ENCODE results near the gene PLXND1. TPM values are rescaled to one million over a fixed set of nuclear protein-coding genes. Genes with fewer than 3 reads are reported as not detected.

The PLXND1 gene
- total RNA-seq, 1 experiment from 2014 or later: 47.3 TPM

DNA sequence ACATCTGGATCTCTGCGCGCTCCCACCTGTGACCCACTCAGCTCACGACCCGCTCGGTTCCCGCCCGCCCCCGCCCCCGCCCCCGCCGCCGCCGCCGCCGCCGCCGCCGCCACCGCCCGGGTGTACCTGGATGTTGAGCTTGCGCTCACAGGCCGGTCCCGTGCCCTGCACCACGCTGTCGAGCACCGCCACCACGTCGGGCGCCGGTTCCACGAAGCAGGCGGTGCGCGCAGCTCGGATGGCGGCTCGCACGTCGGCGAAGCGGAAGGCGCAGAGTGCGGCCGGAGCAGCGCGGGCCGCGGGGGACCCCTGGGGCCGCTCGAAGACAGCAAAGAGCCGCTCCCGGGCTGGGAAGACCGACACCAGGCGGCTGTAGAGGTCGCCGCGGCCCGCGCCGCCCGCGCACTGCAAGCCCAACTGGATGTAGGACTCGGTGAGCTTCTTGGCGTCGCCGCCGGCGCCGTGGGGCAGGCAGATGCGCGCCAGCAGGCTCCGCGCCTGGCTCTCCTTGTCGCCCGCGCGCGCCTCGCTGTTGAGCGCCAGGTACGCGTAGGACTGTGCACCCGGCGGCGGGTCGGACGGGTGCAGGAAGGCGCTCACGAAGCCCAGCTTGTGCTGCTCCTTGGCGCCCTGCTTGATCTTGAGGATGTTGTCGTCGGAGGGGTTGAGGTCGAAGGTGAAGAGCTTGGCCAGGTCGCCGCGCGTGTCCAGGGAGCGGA, 1.1 kb downstream of the PLXND1 start:
- RAD21 ChIA-PET (ENCODE audit: low non-redundant PET in 1 of 2, low total read pairs in 2 of 2, uncharacterized antibody in 2 of 2, unreplicated experiment in 2 of 2): no interaction called here
- peak overlapping the region; percentile 68 for H3K9ac ChIP-seq (ENCODE audit: low read length)

More for the DNA sequence above, 1.1 kb downstream of the PLXND1 start:
- POLR2A ChIA-PET: no interaction called here
- Histone ChIP-seq H3K9me2 (ENCODE audit: insufficient read depth) (no peaks in the 10 kb centered on the region), H3K4me2 (ENCODE audit: low read length) (peak overlapping the region; percentile 93), H3K4me3 (replicated peaks in 1 of 2; ENCODE audit: low read depth in 1 of 2, low read length in 2 of 2) (peak overlapping the region; percentile 43 to 70), H3K4me1 (ENCODE audit: control insufficient read depth in 1 of 2, insufficient read depth in 2 of 2, low read length in 2 of 2) (peaks cover 15 to 50% of the 10 kb centered on the region in 2 experiments), H2AFZ (ENCODE audit: low read depth, low read length, poor library complexity, severe bottlenecking) (no peak overlapping the region), H3K9me3 (ENCODE audit: control insufficient read depth in 1 of 2, insufficient read depth in 1 of 2, low read depth in 1 of 2, low read length in 2 of 2) (no peaks in the 10 kb centered on the region), H3K27ac (ENCODE audit: low read depth, low read length) (peak overlapping the region; percentile 72; the same call in 1 of the 2 replicates), H3K27me3 (ENCODE audit: insufficient read depth, low read length) (no peaks in the 10 kb centered on the region), H3K36me3 (ENCODE audit: control insufficient read depth in 1 of 2, insufficient read depth in 2 of 2, low read length in 2 of 2) (no peaks in the 10 kb centered on the region), H3K79me2 (ENCODE audit: insufficient read depth, low read length) (peaks cover 36% of the 10 kb centered on the region), H4K20me1 (ENCODE audit: insufficient read depth) (no peaks in the 10 kb centered on the region)
- no TSS peak for BruUV-seq (replicated peaks)
- TF ChIP-seq TCF7L2 (IDR thresholded peaks at IDR 0.05; ENCODE audit: borderline replicate concordance, extremely low read depth, insufficient read depth, insufficient read length) (no peak), YY1 (IDR thresholded peaks at IDR 0.05; ENCODE audit: extremely low read depth, insufficient replicate concordance, low read depth, low read length) (no peak), FOSL1 (IDR thresholded peaks at IDR 0.05; ENCODE audit: low read depth) (no peak), EGR1 (IDR thresholded peaks at IDR 0.05; ENCODE audit: low read depth) (no peak), ZFX (IDR thresholded peaks at IDR 0.05) (no peak), SRF (IDR thresholded peaks at IDR 0.05; ENCODE audit: low read depth) (no peak), ELF1 (IDR thresholded peaks at IDR 0.05; ENCODE audit: borderline replicate concordance, low read depth) (no peak), CEBPB (IDR thresholded peaks at IDR 0.05; ENCODE audit: low read depth) (no peak), ZNF274 (IDR thresholded peaks at IDR 0.05; ENCODE audit: low read depth, low read length) (no peak), EZH2phosphoT487 (IDR thresholded peaks at IDR 0.05; ENCODE audit: borderline replicate concordance) (no peak), RAD21 (IDR thresholded peaks at IDR 0.05; ENCODE audit: low read depth) (no peak), POLR2AphosphoS5 (IDR thresholded peaks at IDR 0.05; ENCODE audit: low read depth, low read length) (no peak), CBX3 (IDR thresholded peaks at IDR 0.05; ENCODE audit: low read depth) (no peak)
- TF ChIP-seq, protein P1, sequence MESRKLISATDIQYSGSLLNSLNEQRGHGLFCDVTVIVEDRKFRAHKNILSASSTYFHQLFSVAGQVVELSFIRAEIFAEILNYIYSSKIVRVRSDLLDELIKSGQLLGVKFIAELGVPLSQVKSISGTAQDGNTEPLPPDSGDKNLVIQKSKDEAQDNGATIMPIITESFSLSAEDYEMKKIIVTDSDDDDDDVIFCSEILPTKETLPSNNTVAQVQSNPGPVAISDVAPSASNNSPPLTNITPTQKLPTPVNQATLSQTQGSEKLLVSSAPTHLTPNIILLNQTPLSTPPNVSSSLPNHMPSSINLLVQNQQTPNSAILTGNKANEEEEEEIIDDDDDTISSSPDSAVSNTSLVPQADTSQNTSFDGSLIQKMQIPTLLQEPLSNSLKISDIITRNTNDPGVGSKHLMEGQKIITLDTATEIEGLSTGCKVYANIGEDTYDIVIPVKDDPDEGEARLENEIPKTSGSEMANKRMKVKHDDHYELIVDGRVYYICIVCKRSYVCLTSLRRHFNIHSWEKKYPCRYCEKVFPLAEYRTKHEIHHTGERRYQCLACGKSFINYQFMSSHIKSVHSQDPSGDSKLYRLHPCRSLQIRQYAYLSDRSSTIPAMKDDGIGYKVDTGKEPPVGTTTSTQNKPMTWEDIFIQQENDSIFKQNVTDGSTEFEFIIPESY (IDR thresholded peaks at IDR 0.05; ENCODE audit: extremely low read depth, insufficient replicate concordance, low read length): no peak
- TF ChIP-seq, protein P2, sequence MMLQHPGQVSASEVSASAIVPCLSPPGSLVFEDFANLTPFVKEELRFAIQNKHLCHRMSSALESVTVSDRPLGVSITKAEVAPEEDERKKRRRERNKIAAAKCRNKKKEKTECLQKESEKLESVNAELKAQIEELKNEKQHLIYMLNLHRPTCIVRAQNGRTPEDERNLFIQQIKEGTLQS (IDR thresholded peaks at IDR 0.05): no peak
- TF ChIP-seq, protein P3, sequence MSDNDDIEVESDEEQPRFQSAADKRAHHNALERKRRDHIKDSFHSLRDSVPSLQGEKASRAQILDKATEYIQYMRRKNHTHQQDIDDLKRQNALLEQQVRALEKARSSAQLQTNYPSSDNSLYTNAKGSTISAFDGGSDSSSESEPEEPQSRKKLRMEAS (IDR thresholded peaks at IDR 0.05): no peak
- DNase-seq (ENCODE audit: low read depth, low spot score) (no peak), ATAC-seq (no peak)
- intact Hi-C loops (cut with micrococcal nuclease): loop anchor here (5.0 kb wide), 1 partner anchor 113 kb away; no protein-coding TSS in a partner anchor
- CTCF ChIA-PET: no interaction called here

Data from HCT116 (cell line).